GM21447 (cell line): ENCODE measurements around the gene BLOC1S1.
"Not testable (repeated sequence)": the region's sequence is repeated elsewhere in the genome, so short reads cannot be mapped to it uniquely, and the experiment has no call there.

ENCODE experiments used
- ATAC-seq: cut with Tn5 transposase; IDR thresholded peaks from one replicate; pipeline ENCODE4 v1.9.1; 2021; ENCODE audit not compliant: unreplicated experiment

BLOC1S1 gene

DNA sequence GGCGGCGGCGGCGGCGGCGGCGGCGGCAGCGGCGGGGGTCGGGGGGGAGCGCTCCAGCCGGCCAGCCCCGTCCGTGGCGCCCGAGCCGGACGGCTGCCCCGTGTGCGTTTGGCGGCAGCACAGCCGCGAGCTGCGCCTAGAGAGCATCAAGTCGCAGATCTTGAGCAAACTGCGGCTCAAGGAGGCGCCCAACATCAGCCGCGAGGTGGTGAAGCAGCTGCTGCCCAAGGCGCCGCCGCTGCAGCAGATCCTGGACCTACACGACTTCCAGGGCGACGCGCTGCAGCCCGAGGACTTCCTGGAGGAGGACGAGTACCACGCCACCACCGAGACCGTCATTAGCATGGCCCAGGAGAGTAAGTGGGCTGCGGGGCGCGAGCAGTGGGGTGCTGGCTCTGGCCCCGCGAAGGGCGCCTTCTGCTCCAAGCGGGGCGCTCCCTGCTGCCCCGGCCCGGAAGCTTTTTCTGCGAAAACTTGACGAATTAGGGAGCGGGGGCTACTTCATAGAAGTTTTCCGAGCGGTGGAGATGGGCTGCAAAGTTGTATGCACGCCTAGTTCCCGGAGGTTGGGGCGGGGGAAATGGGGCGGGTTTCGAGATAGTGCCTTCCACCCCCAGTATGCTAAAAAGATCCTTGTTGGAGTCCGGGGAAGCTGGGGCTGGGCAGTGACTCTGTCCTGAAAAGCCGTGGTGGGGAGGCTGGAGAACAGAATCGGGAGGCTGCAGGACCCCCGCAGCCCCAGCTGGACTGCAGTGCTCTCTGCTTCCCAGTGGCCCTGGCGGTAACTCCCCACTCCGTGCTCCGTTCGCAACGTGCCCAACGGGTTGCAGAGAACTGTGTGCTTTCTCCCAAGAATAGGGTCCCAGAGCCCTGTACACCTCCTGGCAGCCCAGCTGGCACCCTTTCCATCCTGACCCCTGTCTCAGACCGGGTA lies 27.8 kb downstream of the BLOC1S1 start:
- ATAC-seq, result peak; percentile 38

DNA sequence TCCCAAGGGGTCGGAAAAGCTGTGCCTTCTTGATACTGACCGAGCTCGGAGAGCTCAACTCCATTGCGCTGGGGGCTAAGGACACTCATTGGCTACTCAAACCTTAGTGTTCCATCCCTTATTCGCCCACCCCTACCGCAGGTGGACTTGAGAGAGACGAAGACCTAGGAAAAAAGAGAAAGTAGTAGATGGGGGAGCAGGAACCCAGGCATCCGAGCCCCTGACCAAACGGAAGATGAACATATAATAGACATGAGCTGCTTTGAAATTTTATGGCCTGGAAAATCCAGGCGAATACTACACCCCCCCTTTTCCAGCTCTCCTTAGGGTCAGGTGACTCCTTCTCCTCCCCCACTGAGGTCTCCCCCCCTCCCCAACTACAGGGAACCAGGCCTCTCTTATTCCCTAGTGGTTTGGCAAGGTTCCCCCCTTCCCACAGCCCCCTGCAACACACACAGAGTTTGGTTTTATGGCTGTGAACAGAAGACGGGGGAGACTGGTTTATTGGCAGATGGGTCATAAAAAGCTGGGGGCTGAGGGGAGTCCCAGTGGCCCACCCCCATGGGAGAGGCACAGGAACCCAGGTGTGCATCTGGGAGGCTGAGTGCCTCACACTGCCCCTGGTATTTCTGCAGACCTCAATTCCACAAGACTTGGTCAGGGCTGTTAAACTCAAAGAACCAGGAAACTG lies 28.6 kb downstream of the BLOC1S1 start:
- no peak for ATAC-seq

DNA sequence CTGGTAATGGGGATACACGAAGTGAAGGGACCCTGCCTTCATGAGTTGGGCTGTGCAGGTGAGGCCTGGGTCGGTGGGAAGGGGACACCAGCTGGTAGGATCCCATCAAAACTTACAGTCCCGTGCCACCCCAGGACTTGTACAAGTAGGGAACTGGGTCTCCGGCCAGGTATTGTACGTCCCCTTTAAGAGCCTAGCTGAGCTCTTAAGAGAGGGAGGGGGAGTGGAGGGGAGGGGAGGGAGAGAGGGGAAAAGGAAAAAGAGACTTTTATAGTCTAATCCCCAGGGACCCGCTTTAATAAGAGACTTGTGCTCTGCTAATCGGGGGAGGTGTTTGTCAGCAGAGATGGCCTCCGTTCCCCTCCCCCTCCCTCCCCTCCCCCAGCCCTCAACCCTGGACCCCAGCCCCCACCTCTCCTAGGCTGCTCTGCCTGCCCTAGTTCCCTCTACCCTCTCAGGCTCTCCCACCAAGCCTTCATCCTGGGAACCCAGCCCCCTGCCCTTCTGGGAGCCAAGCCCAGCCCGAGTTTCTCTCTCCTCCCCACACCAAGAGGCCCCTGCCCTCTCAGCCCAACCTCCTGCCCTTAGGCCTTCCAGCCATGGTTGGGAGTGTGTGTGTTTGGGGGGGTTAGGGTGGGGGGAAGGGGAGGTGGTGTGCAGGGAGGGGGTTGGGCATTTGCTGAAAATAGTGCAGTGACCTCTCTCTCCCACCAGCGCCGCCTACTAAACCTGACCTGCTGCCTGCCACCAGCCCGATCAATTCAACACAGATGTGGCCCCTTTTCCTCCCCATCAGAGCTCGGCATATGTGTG lies 29.7 kb downstream of the BLOC1S1 start:
- no peak for ATAC-seq

- no peak for ATAC-seq
Observed at GRCh38 chr12:55746174-55746912, 30.5 kb downstream of the BLOC1S1 start.

DNA sequence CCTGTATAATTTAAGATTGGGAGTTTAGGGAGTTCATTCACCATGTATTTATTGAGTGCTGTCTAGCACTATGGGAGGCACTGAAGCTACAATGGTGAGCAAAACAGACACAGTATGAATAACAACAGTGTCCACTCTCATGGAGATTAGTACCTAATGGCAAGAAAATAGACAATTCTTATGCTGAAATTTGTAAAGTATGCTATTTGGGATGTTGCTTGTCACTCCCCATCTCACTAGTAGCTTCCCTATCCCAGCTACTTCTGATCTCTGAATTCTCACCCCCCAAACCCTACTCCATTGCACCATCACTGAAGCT lies 31.0 kb downstream of the BLOC1S1 start:
- no peak for ATAC-seq

DNA sequence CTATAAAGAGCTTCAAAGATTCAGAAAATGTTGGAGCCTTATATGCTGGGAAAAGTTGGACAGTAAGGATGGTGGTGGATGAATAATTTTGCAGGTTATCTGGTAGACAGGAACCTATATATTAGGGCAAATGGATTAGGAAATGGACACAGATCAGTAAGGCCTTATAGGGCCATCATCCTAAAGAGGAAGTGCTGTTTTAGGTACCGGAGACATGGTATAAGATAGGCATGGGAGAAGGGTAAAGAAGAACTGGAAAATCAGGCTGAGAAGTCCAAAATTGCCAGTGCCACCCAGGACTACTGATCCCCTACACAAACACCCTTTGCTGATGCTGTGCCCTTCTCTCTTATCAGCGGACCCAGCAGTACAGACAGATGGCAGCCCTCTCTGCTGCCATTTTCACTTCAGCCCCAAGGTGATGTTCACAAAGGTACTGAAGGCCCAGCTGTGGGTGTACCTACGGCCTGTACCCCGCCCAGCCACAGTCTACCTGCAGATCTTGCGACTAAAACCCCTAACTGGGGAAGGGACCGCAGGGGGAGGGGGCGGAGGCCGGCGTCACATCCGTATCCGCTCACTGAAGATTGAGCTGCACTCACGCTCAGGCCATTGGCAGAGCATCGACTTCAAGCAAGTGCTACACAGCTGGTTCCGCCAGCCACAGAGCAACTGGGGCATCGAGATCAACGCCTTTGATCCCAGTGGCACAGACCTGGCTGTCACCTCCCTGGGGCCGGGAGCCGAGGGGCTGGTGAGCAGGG lies 32.6 kb downstream of the BLOC1S1 start:
- ATAC-seq, result no peak

- ATAC-seq, result no peak
Observed at GRCh38 chr12:55755246-55755645, 39.4 kb downstream of the BLOC1S1 start.

GRCh38 chr12:55757701-55758100 lies 41.9 kb downstream of the BLOC1S1 start:
- ATAC-seq, result no peak

GRCh38 chr12:55758575-55758974 lies 42.7 kb downstream of the BLOC1S1 start:
- ATAC-seq, result not testable (repeated sequence)

DNA sequence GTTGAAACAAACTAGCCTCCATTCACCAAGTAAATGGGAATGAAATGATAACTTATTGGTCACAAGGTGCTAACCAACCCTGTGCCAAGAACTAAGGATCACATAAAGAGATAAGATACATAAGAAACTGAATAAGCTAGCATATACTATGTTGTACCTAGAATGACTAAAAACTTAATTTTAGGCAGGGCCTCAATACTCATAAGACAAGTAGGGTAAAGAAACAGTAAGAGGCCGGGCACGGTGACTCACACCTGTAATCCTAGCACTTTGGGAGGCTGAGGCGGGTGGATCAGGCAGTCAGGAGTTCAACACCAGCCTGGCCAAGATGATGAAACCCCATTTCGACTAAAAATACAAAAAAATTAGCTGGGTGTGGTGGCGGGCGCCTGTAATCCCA lies 44.8 kb downstream of the BLOC1S1 start:
- no peak for ATAC-seq

GRCh38 chr12:55762646-55763045 lies 46.8 kb downstream of the BLOC1S1 start:
- ATAC-seq, result no peak

DNA sequence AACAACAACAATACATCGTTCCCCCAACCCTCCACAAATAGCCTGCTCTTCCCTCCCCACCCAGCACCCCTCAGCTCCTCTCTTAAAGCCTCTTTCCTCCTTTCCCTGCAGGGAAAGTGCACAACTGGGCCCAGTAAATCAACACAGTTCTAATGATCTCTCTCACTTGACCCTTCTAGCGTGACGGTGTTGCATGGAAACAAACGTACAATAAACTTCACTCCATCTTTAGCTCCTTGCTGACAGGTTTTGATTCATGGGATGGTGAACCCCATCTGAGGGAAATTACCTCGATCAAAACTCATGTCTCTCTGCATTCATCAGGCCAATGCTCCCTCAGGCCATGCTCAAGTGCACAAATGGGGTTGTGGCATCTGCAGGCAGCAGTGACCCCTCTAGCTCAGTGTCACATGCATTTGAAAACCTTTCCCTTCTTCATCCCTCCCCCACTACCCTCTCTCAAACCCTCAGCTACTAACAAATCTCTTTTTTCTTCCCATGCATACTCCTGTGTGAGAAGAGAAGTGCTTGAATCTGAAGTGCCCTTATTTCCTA lies 50.0 kb downstream of the BLOC1S1 start:
- ATAC-seq, result no peak

GRCh38 chr12:55767156-55767555 lies 51.3 kb downstream of the BLOC1S1 start:
- no peak for ATAC-seq
